Fibroblast of lung (primary cell): ENCODE measurements around the gene FAM3D.

Experiments used
- CTCF ChIP-seq, 2 donors: IDR thresholded peaks in 1 of 2; conservative IDR thresholded peaks in 1 of 2; 1 replicate in 1 of 2; 2 replicates in 1 of 2; pipeline ENCODE4 v1.5.1; 2011 to 2012; ENCODE audit warnings: low read length in 2 of 2, control low read depth in 1 of 2, inconsistent platforms in 1 of 2, low read depth in 1 of 2, mild to moderate bottlenecking in 1 of 2
- EZH2 ChIP-seq: IDR thresholded peaks from 2 replicates; pipeline ENCODE4 v1.5.1; 2012; ENCODE audit warnings: low read length, control low read depth, mild to moderate bottlenecking; ENCODE audit errors: missing control alignments

- no peak for TF ChIP-seq CTCF (conservative IDR thresholded peaks at IDR 0.05 in 1 of 2, IDR thresholded peaks at IDR 0.05 in 1 of 2; ENCODE audit: low read depth in 1 of 2, low read length in 2 of 2)
- no peak for TF ChIP-seq EZH2
Measured at GRCh38 chr3:58672451-58672850, 5.9 kb upstream of the FAM3D start.
